Activated T-helper 1 cell treated with Interleukin-2 at 50 U/mL for 16 hours (primary cell): ENCODE results near the gene GADD45A.

ENCODE experiments used
- DNase-seq: peaks from one replicate; pipeline ENCODE4 v3.0.0-alpha.2; 2020; ENCODE audit warnings: low read depth

Gene GADD45A

GRCh38 chr1:67668660-67669059, 16.3 kb upstream of the GADD45A start:
- DNase-seq, result no peak

GRCh38 chr1:67672260-67672803, 12.7 kb upstream of the GADD45A start:
- no peak for DNase-seq

- DNase-seq, result no peak
Measured at GRCh38 chr1:67673468-67674201, 11.4 kb upstream of the GADD45A start.

- DNase-seq, result peak; percentile 4
Measured at GRCh38 chr1:67674260-67675011, 10.6 kb upstream of the GADD45A start.

GRCh38 chr1:67675800-67676199, 9.2 kb upstream of the GADD45A start:
- DNase-seq, result no peak

- no peak for DNase-seq
Measured at GRCh38 chr1:67676287-67676686, 8.7 kb upstream of the GADD45A start.

- no peak for DNase-seq
Measured at GRCh38 chr1:67676946-67677345, 8.1 kb upstream of the GADD45A start.

- DNase-seq, result no peak
Measured at GRCh38 chr1:67677408-67677807, 7.6 kb upstream of the GADD45A start.

GRCh38 chr1:67677930-67678329, 7.1 kb upstream of the GADD45A start:
- DNase-seq, result no peak

- DNase-seq, result no peak
Measured at GRCh38 chr1:67679691-67680090, 5.3 kb upstream of the GADD45A start.

- DNase-seq, result no peak
Measured at GRCh38 chr1:67680486-67680885, 4.5 kb upstream of the GADD45A start.

GRCh38 chr1:67682659-67683197, 2.3 kb upstream of the GADD45A start:
- no peak for DNase-seq

GRCh38 chr1:67683316-67683715, 1.7 kb upstream of the GADD45A start:
- DNase-seq, result no peak

GRCh38 chr1:67683766-67684525, 1.1 kb upstream of the GADD45A start:
- DNase-seq, result no peak

- DNase-seq, result no peak
Measured at GRCh38 chr1:67684526-67685066, 405 bp upstream of the GADD45A start.

GRCh38 chr1:67685558-67686266, 711 bp downstream of the GADD45A start:
- peak; percentile 49 for DNase-seq

- peak; percentile 31 for DNase-seq
Measured at GRCh38 chr1:67686267-67687197, 1.5 kb downstream of the GADD45A start.

- no peak for DNase-seq
Measured at GRCh38 chr1:67687198-67687545, 2.2 kb downstream of the GADD45A start.

- DNase-seq, result no peak
Measured at GRCh38 chr1:67687649-67688048, 2.6 kb downstream of the GADD45A start.

GRCh38 chr1:67688526-67689219, 3.7 kb downstream of the GADD45A start:
- DNase-seq, result no peak
